ENCODE results near the gene POC1B.

Gene POC1B

GRCh38 chr12:89499857-89500256, 26.0 kb downstream of the POC1B start:
- TF ChIP-seq, protein P1, sequence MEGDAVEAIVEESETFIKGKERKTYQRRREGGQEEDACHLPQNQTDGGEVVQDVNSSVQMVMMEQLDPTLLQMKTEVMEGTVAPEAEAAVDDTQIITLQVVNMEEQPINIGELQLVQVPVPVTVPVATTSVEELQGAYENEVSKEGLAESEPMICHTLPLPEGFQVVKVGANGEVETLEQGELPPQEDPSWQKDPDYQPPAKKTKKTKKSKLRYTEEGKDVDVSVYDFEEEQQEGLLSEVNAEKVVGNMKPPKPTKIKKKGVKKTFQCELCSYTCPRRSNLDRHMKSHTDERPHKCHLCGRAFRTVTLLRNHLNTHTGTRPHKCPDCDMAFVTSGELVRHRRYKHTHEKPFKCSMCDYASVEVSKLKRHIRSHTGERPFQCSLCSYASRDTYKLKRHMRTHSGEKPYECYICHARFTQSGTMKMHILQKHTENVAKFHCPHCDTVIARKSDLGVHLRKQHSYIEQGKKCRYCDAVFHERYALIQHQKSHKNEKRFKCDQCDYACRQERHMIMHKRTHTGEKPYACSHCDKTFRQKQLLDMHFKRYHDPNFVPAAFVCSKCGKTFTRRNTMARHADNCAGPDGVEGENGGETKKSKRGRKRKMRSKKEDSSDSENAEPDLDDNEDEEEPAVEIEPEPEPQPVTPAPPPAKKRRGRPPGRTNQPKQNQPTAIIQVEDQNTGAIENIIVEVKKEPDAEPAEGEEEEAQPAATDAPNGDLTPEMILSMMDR (IDR thresholded peaks at IDR 0.05; ENCODE audit: low read depth, low read length): no peak
- H3K4me3 ChIP-seq (replicated peaks in 1 of 2; ENCODE audit: low read depth in 2 of 2, low read length in 2 of 2): no peak overlapping the region
- no peak for DNase-seq (ENCODE audit: low read depth in 2 of 2)

DNA sequence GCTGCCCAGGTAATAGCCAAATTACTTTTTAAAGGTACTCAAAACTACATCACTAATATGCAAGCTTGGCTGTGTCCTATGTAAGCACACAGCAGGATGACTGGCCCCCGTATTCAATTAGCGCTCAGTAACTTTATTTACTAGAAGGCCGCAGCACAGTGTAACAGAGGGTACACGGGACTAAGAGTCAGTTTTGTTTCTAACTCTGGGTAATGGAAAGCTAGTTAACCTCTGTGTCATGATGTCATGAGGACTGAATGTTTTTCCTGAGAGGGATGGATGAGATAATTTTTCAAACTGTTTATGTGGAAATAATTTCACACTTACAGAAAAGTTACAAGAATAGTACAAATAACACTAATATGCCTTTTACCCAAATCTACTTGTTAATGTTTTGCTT, 28.4 kb downstream of the POC1B start:
- peak in 1 of 2 donors; percentile 40 for DNase-seq (ENCODE audit: low read depth in 2 of 2)
- H3K4me3 ChIP-seq (replicated peaks in 1 of 2; ENCODE audit: low read depth in 2 of 2, low read length in 2 of 2): no peak overlapping the region
- TF ChIP-seq, protein P1 (IDR thresholded peaks at IDR 0.05; ENCODE audit: low read depth, low read length): no peak

DNA sequence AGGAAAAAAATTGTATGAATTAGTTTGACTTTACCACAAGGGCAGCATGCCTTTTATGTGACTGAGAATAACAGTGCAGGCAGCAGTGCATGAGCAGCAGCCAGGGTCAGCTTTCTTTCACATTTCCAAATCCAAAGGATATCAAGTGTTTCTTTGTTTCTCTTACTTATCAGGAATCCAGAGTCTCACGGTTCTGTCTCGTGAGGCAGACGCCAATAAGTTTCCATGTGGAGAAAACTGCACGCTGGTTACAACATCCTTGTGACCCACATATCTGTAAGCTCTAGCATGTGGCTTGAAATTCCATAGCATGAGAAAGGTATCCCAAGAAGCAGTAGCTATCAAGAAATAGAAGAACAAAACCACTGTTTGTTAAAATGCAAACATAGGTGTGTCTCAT, 28.8 kb downstream of the POC1B start:
- DNase-seq (ENCODE audit: low read depth in 2 of 2): peak in 1 of 2 donors; percentile 72
- no peak overlapping the region for H3K4me3 ChIP-seq (replicated peaks in 1 of 2; ENCODE audit: low read depth in 2 of 2, low read length in 2 of 2)
- TF ChIP-seq, protein P1 (IDR thresholded peaks at IDR 0.05; ENCODE audit: low read depth, low read length): no peak

DNA sequence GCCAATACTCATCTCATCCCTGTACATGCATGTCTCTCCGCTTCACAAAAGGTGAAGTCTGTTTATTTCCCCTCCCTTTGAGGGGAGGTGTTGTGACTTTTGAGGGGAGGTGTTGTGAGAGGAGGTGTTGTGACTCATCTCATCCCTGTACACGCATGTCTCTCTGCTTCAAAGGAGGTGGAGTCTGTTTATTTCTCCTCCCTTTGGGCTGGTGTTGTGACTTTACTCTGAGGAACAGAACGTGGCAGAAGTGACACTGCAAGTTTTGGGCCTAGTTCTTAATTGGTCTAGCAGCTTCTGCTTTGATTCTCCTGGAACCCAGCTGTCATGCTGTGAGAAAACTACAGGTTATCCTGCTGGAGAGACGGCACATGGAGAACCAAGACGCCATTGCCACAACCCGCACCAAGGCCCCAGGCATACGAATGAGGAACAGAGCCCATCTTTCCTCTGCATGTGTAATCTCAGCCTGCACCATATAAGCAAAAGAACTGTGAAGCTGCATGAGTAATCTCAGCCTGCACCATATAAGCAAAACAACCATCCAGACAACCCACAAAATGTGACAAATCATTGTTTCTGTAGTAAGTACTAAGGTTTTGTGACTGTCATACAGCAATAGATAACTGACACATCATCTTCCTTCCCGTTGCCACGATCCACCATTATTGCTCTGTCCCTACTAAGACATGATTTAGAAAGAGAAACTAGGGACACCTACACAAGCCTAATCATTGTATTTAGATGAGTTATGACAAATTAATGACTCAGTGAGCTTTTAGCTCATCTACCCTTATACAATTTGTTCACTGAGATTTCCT, 31.2 kb downstream of the POC1B start:
- TF ChIP-seq, protein P1 (IDR thresholded peaks at IDR 0.05; ENCODE audit: low read depth, low read length): no peak
- no peak overlapping the region for H3K4me3 ChIP-seq (replicated peaks in 1 of 2; ENCODE audit: low read depth in 2 of 2, low read length in 2 of 2)
- peak in 1 of 2 donors; percentile 62 for DNase-seq (ENCODE audit: low read depth in 2 of 2)

- TF ChIP-seq, protein P1 (IDR thresholded peaks at IDR 0.05; ENCODE audit: low read depth, low read length): no peak
- DNase-seq (ENCODE audit: low read depth in 2 of 2): no peak
- no peak overlapping the region for H3K4me3 ChIP-seq (replicated peaks in 1 of 2; ENCODE audit: low read depth in 2 of 2, low read length in 2 of 2)
Observed at GRCh38 chr12:89493670-89494302, 32.1 kb downstream of the POC1B start.

- DNase-seq (ENCODE audit: low read depth in 2 of 2): no peak
- no peak overlapping the region for H3K4me3 ChIP-seq (replicated peaks in 1 of 2; ENCODE audit: low read depth in 2 of 2, low read length in 2 of 2)
- TF ChIP-seq, protein P1 (IDR thresholded peaks at IDR 0.05; ENCODE audit: low read depth, low read length): no peak
Observed at GRCh38 chr12:89492883-89493282, 33.0 kb downstream of the POC1B start.

Data from cardiac fibroblast (primary cell).